ENCODE measurements around the gene NIPAL4. TPM values are rescaled to one million over a fixed set of nuclear protein-coding genes. Genes with fewer than 3 reads are reported as not detected.

NIPAL4 gene
- total and polyA plus RNA-seq, 2 donors (not counting 3 experiments of a cell fraction or from before 2014, with no cell fraction given) = not detected

- Histone ChIP-seq H3K79me2 (ENCODE audit: control insufficient read depth, insufficient read depth, low read length) (no peaks in the 10 kb centered on the region), H3K27ac (ENCODE audit: insufficient read depth, low read depth, low read length) (no peak overlapping the region), H3K27me3 (ENCODE audit: control insufficient read depth in 2 of 2, insufficient read depth in 2 of 2, low read length in 2 of 2) (no peaks in the 10 kb centered on the region), H3K9ac (replicated peaks; ENCODE audit: extremely low read depth, insufficient read depth, low read length) (no peak overlapping the region), H3K36me3 (ENCODE audit: control insufficient read depth in 2 of 2, extremely low read depth in 1 of 2, insufficient read depth in 2 of 2, low read length in 2 of 2) (peaks cover 0 to 5% of the 10 kb centered on the region in 2 experiments), H2AFZ (ENCODE audit: low read depth, low read length) (no peak overlapping the region), H3K4me1 (ENCODE audit: control insufficient read depth, extremely low read depth, insufficient read depth, low read length) (no peaks in the 10 kb centered on the region), H3K9me1 (replicated peaks; ENCODE audit: control insufficient read depth, extremely low read depth, insufficient read depth, low read length) (no peaks in the 10 kb centered on the region), H4K20me1 (replicated peaks; ENCODE audit: control insufficient read depth, extremely low read depth, insufficient read depth, low read length) (no peaks in the 10 kb centered on the region), H3K4me2 (ENCODE audit: insufficient read depth, low read length) (no peak overlapping the region), H3K4me3 (replicated peaks in 1 of 3; ENCODE audit: insufficient read depth in 1 of 3, low read depth in 1 of 3, low read length in 3 of 3) (no peak overlapping the region), H3K9me3 (replicated peaks; ENCODE audit: control insufficient read depth, insufficient read depth, low read length) (no peaks in the 10 kb centered on the region)
- no peak for DNase-seq (ENCODE audit: low read depth, low spot score)
- dilution Hi-C loops (cut with MboI; ENCODE audit: extremely low pct_ligation_motif_present, low sequenced_read_pairs) (loop anchor here (25.0 kb wide), 1 partner anchor 160 kb away; a partner anchor contains a TSS), intact Hi-C loops (cut with micrococcal nuclease) (no loop called here)
- BruUV-seq (replicated peaks) = no TSS peak
- POLR2A ChIA-PET = no interaction called here
- CTCF ChIA-PET = interaction anchor here (0.9 kb wide), 1 partner anchor 25 kb away, joined by 3 read pairs; no protein-coding TSS in a partner anchor
- TF ChIP-seq CTCF (IDR thresholded peaks at IDR 0.05; ENCODE audit: extremely low read depth in 1 of 2, insufficient read depth in 1 of 2, low read depth in 1 of 2, low read length in 2 of 2) = no peak
- TF ChIP-seq POLR2A (IDR thresholded peaks at IDR 0.05; ENCODE audit: low read depth, low read length) = no peak
- TF ChIP-seq GATA2 (IDR thresholded peaks at IDR 0.05; ENCODE audit: insufficient read depth, insufficient read length, low read depth, low read length) = no peak
- no peak for TF ChIP-seq FOS (IDR thresholded peaks at IDR 0.05; ENCODE audit: borderline replicate concordance, insufficient read depth, low read length)
- no peak for TF ChIP-seq POLR2AphosphoS5 (IDR thresholded peaks at IDR 0.05; ENCODE audit: insufficient read depth, low read depth, low read length)
- TF ChIP-seq MYC (IDR thresholded peaks at IDR 0.05; ENCODE audit: low read depth, low read length) = no peak
- no peak for FAIRE-seq
Observed at GRCh38 chr5:157496864-157497263, 36.9 kb downstream of the NIPAL4 start.

Measured in endothelial cell of umbilical vein (primary cell).